Measurements from ENCODE around the gene NCOA1. TPM values are rescaled to one million over a fixed set of nuclear protein-coding genes. Genes with fewer than 3 reads are reported as not detected.
A peak's percentile ranks its signal among the peaks of the same experiment; 100 is the strongest.
"Not testable (repeated sequence)": the region's sequence is repeated elsewhere in the genome, so short reads cannot be mapped to it uniquely, and the experiment has no call there.

The NCOA1 gene
- total and polyA plus RNA-seq, 2 experiments from 2014 or later = 6.7 to 9.1 TPM

GRCh38 chr2:24659862-24660261 is 168.8 kb downstream of the NCOA1 start:
- H3K27me3 ChIP-seq = no peaks in the 10 kb centered on the region
- no peak for TF ChIP-seq CTCF (IDR thresholded peaks at IDR 0.05; ENCODE audit: low read depth, low read length)
- H3K27ac ChIP-seq = no peak overlapping the region
- no peaks in the 10 kb centered on the region for H3K9me3 ChIP-seq (ENCODE audit: low read depth)
- H3K36me3 ChIP-seq = no peaks in the 10 kb centered on the region
- peaks cover 8% of the 10 kb centered on the region for H3K4me1 ChIP-seq (ENCODE audit: low read depth)
- H3K4me3 ChIP-seq = no peak overlapping the region
- no peak for DNase-seq (ENCODE audit: low read depth in 1 of 2, low spot score in 1 of 2)

- peak in 1 of 2 donors; percentile 8 for DNase-seq (ENCODE audit: low read depth in 1 of 2, low spot score in 1 of 2)
- TF ChIP-seq CTCF (IDR thresholded peaks at IDR 0.05; ENCODE audit: low read depth, low read length) = no peak
- H3K36me3 ChIP-seq = no peaks in the 10 kb centered on the region
These were observed 176.5 kb downstream of the NCOA1 start for GRCh38 chr2:24667542-24667941.

GRCh38 chr2:24671230-24671629 is 180.2 kb downstream of the NCOA1 start:
- Histone ChIP-seq H3K27me3 (no peaks in the 10 kb centered on the region), H3K4me3 (no peak overlapping the region), H3K9me3 (ENCODE audit: low read depth) (no peaks in the 10 kb centered on the region), H3K27ac (no peak overlapping the region), H3K4me1 (ENCODE audit: low read depth) (no peaks in the 10 kb centered on the region), H3K36me3 (no peaks in the 10 kb centered on the region)
- no peak for TF ChIP-seq CTCF (IDR thresholded peaks at IDR 0.05; ENCODE audit: low read depth, low read length)
- no peak for DNase-seq (ENCODE audit: low read depth in 1 of 2, low spot score in 1 of 2)

More at GRCh38 chr2:24667542-24667941, 176.5 kb downstream of the NCOA1 start:
- no peak overlapping the region for H3K27ac ChIP-seq
- H3K4me1 ChIP-seq (ENCODE audit: low read depth) = no peaks in the 10 kb centered on the region
- H3K9me3 ChIP-seq (ENCODE audit: low read depth) = no peaks in the 10 kb centered on the region
- H3K27me3 ChIP-seq = no peaks in the 10 kb centered on the region
- no peak overlapping the region for H3K4me3 ChIP-seq

DNA sequence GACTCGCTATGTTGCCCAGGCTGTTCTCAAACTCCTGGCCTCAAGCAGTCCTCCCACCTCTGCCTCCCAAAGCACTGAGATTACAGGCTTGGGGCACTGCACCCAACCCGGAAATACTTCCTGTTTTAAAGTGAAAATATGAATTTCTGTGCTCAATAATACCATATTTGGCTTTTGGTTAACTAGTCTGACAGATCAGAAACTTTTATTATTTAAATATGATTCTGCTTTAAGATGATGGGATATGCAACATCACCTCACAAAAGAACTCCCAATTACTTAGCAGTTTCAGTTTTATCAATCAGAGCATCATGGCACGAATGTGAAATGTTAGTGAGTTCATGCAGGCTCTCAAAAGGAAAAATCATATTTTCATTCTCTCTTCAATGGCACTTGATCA is 181.5 kb downstream of the NCOA1 start:
- no peaks in the 10 kb centered on the region for H3K4me1 ChIP-seq (ENCODE audit: low read depth)
- no peaks in the 10 kb centered on the region for H3K27me3 ChIP-seq
- no peaks in the 10 kb centered on the region for H3K9me3 ChIP-seq (ENCODE audit: low read depth)
- TF ChIP-seq CTCF (IDR thresholded peaks at IDR 0.05; ENCODE audit: low read depth, low read length) = no peak
- H3K36me3 ChIP-seq = no peaks in the 10 kb centered on the region
- no peak overlapping the region for H3K27ac ChIP-seq
- H3K4me3 ChIP-seq = no peak overlapping the region
- DNase-seq (ENCODE audit: low read depth in 1 of 2, low spot score in 1 of 2) = no peak

DNA sequence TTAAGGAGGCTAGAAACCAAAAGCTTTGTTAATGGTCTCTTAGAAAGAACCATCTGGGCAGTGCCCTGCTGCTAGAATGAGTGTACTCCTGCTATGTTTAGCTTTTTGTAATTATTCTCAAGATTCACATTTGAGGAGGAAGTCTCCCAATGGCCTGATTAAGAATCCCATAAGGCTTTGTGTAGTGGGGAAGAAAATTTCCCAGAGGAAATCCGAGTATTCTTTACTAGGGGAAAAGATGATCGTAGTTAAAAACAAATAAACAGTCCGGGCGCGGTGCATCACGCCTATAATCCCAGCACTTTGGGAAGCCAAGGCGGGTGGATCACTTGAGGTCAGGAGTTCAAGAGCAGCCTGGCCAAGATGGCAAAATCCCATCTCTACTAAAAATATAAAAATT is 184.3 kb downstream of the NCOA1 start:
- no peak for DNase-seq (ENCODE audit: low read depth in 1 of 2, low spot score in 1 of 2)
- H3K4me3 ChIP-seq = no peak overlapping the region
- H3K4me1 ChIP-seq (ENCODE audit: low read depth) = no peaks in the 10 kb centered on the region
- H3K27me3 ChIP-seq = no peaks in the 10 kb centered on the region
- no peaks in the 10 kb centered on the region for H3K36me3 ChIP-seq
- no peaks in the 10 kb centered on the region for H3K9me3 ChIP-seq (ENCODE audit: low read depth)
- TF ChIP-seq CTCF (IDR thresholded peaks at IDR 0.05; ENCODE audit: low read depth, low read length) = no peak
- no peak overlapping the region for H3K27ac ChIP-seq

GRCh38 chr2:24676493-24676892 is 185.4 kb downstream of the NCOA1 start:
- Histone ChIP-seq H3K4me1 (ENCODE audit: low read depth) (no peaks in the 10 kb centered on the region), H3K27me3 (no peaks in the 10 kb centered on the region), H3K36me3 (no peaks in the 10 kb centered on the region), H3K27ac (no peak overlapping the region), H3K9me3 (ENCODE audit: low read depth) (no peaks in the 10 kb centered on the region), H3K4me3 (no peak overlapping the region)
- no peak for DNase-seq (ENCODE audit: low read depth in 1 of 2, low spot score in 1 of 2)
- no peak for TF ChIP-seq CTCF (IDR thresholded peaks at IDR 0.05; ENCODE audit: low read depth, low read length)

- H3K9me3 ChIP-seq (ENCODE audit: low read depth); H3K4me3 ChIP-seq; DNase-seq (ENCODE audit: low read depth in 1 of 2, low spot score in 1 of 2); H3K36me3 ChIP-seq; H3K27ac ChIP-seq; H3K27me3 ChIP-seq; H3K4me1 ChIP-seq (ENCODE audit: low read depth): not testable (repeated sequence)
These were observed 187.0 kb downstream of the NCOA1 start for GRCh38 chr2:24678066-24678465.

Measured in cardiac muscle cell (in vitro differentiated cells and primary cell).